ENCODE data around the gene SFN. TPM values are rescaled to one million over a fixed set of nuclear protein-coding genes. Genes with fewer than 3 reads are reported as not detected.
"Not testable (repeated sequence)": the region's sequence is repeated elsewhere in the genome, so short reads cannot be mapped to it uniquely, and the experiment has no call there.

The SFN gene
- total RNA-seq, 1 donor from 2014 or later = 1.2 TPM

DNA sequence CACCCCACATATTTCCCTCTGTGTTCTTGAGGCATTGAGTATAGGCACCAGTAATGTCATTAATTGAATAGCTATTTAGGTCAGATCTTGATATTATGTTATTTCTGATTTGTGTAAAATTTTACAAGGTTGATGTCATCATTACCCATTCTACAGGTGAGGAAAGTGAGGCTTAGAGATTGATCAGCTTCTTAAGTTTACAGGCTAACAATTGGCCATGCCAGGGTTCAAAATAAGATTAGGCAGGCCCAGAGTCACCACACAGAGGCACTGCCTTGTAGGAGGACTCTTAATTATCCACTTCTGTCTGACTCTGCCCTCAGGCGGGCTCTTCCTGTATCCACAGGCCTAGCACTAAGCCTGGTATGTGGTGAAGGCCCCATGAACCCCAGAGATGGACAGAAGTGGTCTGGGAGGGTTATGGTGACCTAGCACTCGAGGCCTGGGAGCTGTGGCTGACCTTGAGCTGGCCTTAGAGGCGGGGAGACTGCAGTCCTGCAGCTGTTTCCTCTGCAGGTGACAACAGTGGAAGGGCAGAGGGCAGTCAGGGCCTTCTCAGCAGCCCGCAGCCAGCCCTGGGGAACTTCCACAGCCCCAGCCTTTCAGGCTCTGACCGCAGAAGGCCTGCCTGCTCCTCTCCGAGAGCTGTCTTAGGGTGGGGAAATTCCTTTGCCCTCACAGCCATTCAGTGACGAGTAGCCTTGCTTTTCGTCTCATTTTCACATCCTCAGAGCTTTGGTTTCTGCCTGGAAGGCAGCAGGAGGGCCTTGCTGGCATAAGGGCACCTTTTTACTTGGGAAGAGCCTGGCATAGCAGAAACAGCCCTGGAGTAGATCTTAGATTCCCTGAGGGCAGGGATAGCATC, 24.2 kb upstream of the SFN start:
- intact Hi-C loops (cut with micrococcal nuclease) = no loop called here

DNA sequence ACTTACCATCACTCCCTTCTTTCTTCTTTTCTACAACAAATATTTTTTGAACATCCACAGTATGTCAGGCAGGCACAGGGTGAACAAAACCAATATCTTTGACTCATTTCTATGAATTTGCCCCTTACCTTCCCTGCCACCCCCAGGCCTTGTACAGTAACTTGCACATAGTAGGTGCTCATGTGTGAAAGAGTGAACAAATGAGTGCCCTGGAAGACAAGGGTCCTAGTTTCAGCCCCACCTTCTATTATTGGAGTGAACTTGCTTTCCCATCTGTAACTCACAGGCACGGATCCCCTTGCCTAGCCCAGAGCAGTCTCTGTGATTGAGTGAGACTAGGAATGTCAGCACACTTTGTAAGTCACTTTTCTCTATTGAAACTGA, 23.6 kb upstream of the SFN start:
- intact Hi-C loops (cut with micrococcal nuclease) = no loop called here

- intact Hi-C loops (cut with micrococcal nuclease) = no loop called here
These were observed 23.2 kb upstream of the SFN start for GRCh38 chr1:26839779-26840178.

- intact Hi-C loops (cut with micrococcal nuclease) = no loop called here
These were observed 18.3 kb upstream of the SFN start for GRCh38 chr1:26844424-26845196.

DNA sequence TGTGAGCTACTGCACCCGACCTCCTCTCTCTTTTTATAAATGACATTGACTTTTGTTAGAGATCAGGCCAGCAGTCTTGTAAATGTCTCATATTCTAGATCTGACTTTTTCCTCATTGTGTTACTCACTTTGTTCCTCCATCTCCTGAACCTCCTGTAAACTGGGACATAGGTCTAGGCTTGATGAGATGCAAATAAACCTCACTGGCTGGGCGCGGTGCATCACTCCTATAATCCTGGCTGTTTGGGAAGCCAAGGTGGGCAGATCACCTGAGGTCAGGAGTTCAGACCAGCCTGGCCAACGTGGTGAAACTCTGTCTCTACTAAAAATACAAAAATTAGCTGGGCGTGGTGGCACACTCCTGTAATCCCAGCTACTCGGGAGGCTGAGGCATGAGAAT, 15.1 kb upstream of the SFN start:
- intact Hi-C loops (cut with micrococcal nuclease) = not testable (repeated sequence)

DNA sequence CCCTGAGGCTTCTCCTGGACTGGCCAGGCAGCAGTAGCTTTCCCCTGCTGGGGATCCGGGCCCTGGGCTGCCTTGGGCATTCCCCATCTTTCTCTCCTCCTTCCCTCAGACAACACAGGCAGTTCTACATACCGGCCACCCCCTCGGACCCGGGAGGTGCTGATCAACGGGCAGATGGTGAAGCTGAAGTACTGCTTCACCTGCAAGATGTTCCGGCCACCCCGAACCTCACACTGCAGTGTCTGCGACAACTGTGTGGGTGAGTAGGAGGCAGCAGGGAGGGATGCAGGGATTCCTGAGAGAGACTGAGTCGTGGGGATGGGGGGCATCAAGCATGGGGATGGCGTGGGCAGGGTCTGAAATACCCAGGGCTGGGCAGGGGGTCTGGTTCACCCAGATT, 14.4 kb upstream of the SFN start:
- intact Hi-C loops (cut with micrococcal nuclease) = no loop called here

DNA sequence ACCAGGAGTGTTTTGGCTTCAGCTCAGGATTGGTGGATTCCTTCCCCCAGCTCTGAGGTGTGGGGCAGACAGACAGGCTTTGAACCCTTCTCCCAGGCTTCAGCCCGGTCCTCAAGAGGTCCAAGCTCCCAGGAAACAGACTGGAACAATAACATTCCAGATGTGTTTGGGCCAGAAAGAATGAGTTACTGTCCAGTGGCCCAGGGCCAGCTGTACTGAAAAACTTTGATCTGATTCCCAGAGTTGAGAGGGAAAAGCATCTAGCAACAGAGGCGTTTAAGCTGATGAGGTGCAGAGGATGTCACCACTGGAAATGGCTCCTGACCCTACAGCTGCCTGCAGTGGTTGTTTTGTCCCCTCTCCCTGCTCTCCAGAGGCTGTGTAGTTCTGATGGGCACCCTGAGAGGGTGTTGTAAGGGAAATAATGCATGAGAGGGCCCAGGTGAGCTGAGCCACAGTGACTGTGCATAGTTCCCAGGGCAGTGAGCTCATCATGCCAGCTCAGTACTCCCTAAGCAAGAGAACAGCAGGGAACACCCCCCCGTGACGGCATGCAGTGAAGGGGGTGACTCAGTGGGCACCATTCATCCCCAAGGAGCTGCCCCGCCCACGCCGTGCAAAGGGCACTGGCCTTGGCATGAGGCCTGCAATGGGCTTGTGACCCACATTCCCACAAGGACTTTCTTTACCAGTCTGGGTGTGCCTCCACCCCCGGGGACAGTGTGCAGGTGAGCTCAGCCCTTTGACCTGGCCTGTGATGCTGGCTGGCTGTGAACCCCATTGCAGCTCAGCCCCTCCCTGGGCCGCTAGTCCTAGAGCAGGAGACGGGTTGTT, 13.8 kb upstream of the SFN start:
- intact Hi-C loops (cut with micrococcal nuclease) = no loop called here

DNA sequence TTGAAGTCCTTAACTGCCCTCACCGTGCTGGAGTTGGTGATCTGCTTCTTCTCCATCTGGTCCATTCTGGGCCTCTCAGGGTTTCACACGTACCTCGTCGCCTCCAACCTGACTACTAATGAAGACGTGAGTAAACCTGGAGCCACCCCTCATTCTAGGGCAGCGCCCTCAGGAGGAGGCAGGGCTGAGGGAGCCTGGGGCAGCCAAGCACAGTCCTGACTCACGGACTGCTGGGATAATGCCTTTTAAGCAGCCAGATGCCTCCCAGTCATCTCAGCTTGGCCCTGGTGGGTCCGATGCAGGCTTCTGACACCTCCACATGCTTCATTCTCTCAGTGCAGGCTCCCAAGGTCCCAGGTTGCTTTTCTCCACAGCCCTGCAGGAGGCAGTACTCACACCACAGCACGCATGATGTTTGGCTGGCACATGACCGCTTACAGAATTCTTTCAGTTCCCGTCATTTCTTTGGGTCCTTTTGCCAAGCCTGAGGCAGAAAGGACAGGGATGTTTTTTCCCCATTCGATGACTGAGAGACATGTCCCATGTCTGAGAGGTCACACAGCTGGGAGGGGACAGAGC, 11.8 kb upstream of the SFN start:
- intact Hi-C loops (cut with micrococcal nuclease) = no loop called here

GRCh38 chr1:26852701-26853100, 10.2 kb upstream of the SFN start:
- intact Hi-C loops (cut with micrococcal nuclease) = loop anchor here (1.0 kb wide), 3 partner anchors 13 to 69 kb away; partner anchors contain the start of gene NUDC

DNA sequence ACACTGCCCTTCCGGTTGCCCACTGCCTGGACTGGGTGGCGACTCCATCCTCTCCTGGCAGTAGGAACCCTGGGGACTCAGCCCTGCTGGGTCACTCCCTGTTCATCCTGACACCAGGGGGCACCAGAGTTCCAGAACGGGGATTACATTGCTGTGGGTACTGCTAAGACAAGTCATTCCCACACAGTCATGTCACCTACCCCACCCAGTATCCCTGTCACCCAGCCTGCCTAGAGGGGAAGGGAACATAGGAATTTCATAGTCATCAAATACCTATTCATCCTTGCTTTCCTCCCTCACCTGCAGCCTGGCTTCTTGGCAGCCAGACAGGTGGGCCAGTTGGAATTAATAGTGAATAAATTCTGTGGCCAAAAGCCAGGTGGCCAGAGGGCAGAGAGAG, 9.8 kb upstream of the SFN start:
- intact Hi-C loops (cut with micrococcal nuclease) = loop anchor here (1.0 kb wide), 3 partner anchors 12 to 68 kb away; partner anchors contain the start of gene NUDC

- intact Hi-C loops (cut with micrococcal nuclease) = loop anchor here (1.0 kb wide), 3 partner anchors 12 to 68 kb away; partner anchors contain the start of gene NUDC
These were observed 9.3 kb upstream of the SFN start for GRCh38 chr1:26853600-26853999.

DNA sequence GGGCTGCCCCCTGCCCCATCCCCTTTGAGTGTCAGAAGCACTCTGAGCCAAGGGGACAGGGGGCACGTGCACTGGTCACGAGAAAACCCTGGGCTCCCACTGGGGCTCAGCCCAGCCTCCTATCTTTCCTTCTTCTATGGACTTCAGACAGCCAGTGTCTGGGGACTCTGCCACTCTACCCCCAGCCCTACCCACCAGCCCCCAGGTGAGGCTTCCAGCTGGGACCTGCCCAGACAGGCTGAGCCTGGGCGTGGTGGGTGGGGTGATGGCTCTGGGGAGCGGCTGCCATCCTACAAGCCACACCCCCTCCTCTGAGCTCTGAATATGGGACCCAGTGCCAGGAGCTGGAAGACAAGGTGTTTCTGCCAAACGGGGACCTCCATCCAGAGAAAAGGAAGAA, 8.0 kb upstream of the SFN start:
- intact Hi-C loops (cut with micrococcal nuclease) = no loop called here

DNA sequence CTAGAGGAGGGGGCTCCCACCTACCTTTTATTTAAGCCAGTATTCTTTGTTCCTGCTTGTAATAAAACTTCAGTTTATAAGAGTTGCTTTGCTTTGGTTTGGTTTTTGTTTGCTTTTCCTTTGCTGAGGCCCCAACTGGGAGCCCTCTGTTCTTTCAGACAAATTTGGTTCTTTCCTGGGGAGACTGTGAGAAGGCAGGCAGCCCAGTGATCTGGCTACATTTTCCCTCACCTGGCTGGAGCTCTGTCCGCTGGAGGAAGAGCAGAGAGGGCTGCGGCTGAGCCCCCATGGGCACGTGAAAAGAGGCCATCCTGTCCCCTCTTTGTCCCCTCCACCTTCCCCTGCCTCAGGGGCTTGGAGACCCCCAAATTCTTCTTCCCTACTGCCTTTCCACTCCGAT, 7.3 kb upstream of the SFN start:
- intact Hi-C loops (cut with micrococcal nuclease) = no loop called here

- intact Hi-C loops (cut with micrococcal nuclease) = no loop called here
These were observed 6.8 kb upstream of the SFN start for GRCh38 chr1:26856181-26856580.

DNA sequence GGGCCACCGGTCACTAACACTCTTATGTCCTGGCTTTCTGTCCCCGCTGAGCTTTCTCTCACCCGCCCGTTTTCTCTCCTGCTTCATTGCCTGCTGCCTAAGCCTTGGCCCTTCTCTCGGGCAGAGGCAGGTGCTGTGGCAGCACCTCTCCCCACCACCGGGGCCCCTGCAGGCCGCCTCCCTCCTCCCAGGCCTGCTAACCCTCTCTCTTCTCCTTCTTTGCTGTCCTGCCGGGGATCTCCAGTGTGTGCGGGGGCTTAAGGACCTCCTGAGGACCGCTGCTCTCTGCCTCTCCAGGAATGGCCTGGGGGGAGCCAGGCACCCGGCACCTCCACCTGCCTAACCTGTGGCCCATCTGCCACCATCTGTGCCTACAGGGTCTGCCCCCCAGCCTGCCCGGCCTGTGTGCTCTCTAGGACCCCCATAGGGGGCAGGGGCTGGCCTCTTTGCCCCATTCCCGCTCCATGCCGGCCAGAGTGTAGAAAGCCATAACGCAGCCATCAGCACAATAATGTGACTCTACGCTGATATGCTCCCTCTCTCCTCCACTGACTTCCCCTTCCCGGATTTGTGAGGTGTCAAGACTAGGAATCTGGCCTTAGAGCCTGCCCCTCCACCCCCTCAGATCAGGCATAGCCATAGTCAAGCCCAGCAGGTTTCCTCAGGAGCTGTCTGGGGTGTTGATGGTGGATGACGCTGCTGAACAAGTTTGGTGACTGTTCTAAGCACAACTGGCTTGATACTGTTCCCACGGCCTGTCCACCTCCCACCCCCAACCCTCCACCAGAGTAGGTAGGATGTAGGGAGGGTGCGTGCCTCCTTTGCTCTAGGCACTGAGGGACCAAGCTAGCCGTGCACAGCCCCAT, 6.1 kb upstream of the SFN start:
- intact Hi-C loops (cut with micrococcal nuclease) = no loop called here

DNA sequence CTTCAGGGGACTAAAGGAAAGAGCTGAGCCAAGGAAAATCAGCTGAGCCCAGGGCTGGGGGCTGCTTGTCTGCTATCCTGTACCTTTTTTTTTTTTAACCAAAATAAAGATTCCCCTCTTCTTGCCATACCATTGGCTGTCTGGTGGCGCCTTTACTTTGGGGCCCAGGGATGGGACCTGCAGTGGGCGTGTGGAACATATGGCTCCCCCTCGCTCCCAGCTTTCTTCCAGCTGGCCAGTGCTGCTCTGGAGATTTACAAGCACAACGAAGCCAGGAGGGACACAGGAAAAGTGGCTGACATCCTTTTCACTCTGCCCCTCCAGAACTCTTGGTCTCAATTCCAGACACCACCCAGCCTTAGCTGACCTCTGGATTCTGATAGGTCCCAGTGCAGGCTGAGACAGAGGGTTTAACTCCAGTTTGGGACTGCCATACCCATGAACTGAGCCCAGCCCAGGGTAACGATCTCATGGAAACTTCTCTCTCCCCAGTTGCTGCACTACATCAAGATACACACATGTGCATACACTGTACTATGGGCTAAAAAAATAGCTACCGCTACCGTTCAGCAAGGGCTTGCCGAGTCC, 5.4 kb upstream of the SFN start:
- intact Hi-C loops (cut with micrococcal nuclease) = no loop called here

DNA sequence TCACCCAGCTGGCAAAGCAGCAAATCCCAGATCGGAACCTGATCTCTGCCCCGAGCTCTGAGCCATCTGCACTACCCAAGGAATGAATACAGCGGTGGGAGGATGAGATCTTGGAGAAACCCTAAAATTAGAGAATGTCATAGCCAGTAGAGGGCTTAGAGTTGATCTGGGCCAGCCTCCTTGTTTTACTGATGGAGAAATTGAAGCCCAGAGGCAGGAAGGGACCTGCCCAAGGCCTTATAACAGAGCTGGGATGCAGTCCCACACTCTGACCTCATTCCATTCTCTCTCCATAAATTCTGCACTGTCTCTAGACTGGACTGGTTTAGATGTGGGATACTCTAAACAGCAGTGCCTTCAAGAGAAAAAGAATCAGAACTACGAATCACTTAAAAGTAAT, 4.8 kb upstream of the SFN start:
- intact Hi-C loops (cut with micrococcal nuclease) = no loop called here

GRCh38 chr1:26858891-26859640, 3.9 kb upstream of the SFN start:
- intact Hi-C loops (cut with micrococcal nuclease) = no loop called here

DNA sequence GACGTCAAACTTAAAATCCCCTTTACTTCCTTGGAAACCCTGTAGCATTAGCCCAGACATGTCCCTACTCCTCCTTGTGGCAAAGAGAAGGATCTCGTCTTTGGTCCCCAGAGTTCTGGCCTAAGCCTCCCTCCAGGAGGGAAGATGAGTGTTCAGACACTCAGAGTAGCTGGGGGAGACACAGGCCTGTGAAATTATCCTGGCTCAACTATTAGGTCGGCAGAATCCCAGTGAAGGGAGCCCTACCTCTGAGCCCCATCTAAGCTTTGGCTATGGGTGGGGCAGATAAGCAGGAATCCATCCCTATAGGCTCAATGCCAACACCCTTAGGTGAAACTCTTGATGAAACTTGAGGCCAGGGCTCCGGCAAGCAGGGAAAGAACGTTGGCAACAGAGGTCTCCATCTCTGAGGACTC, 1.7 kb upstream of the SFN start:
- intact Hi-C loops (cut with micrococcal nuclease) = loop anchor here (10.0 kb wide), 1 partner anchor 426 kb away; the partner anchor contains the start of gene DHDDS
